ENCODE measurements around the gene SERINC5. TPM values are rescaled to one million over a fixed set of nuclear protein-coding genes. Genes with fewer than 3 reads are reported as not detected.

SERINC5 gene
- total RNA-seq, 1 experiment from 2014 or later = 52.3 TPM

GRCh38 chr5:80174790-80175189, 81.1 kb downstream of the SERINC5 start:
- H3K9me3 ChIP-seq (ENCODE audit: control insufficient read depth, low read depth, low read length) = no peaks in the 10 kb centered on the region
- no peak overlapping the region for H3K27ac ChIP-seq (ENCODE audit: insufficient read length, low read depth, low read length)
- peaks cover 20 to 22% of the 10 kb centered on the region in 2 experiments for H3K4me1 Mint-ChIP-seq
- H2BK15ac ChIP-seq (ENCODE audit: low read depth, low read length) = no peak overlapping the region
- no peak overlapping the region for H4K8ac ChIP-seq (replicated peaks; ENCODE audit: insufficient read length, low read depth, low read length)
- H3K4me3 Mint-ChIP-seq = no peak overlapping the region
- no peak overlapping the region for H2BK12ac ChIP-seq (ENCODE audit: insufficient read length, low read depth, low read length)
- H4K20me1 ChIP-seq (ENCODE audit: control insufficient read depth, insufficient read depth, insufficient read length) = no peaks in the 10 kb centered on the region
- H2AFZ ChIP-seq (ENCODE audit: low read length) = no peak overlapping the region
- H2AK5ac ChIP-seq (ENCODE audit: insufficient read length, low read length) = no peak overlapping the region
- no CpG with 5 or more reads among the region's 5 CpGs for WGBS (ENCODE audit: extremely low coverage, insufficient read length, low lambda C conversion rate)
- no peaks in the 10 kb centered on the region for H3K79me2 ChIP-seq (ENCODE audit: insufficient read depth, low read length)
- no peak overlapping the region for H3K4me2 ChIP-seq (ENCODE audit: insufficient read depth, insufficient read length, low read length)
- H3K23me2 ChIP-seq (ENCODE audit: insufficient read length, low read depth, low read length, poor library complexity, severe bottlenecking) = no peaks in the 10 kb centered on the region
- no peaks in the 10 kb centered on the region for H3K27me3 Mint-ChIP-seq (ENCODE audit: low read depth)
- peaks cover 16 to 53% (median 31%) of the 10 kb centered on the region in 3 experiments; a peak in 6 of 7 replicates for H3K36me3 Mint-ChIP-seq (ENCODE audit: insufficient read depth in 1 of 3, low read depth in 3 of 3)
- peak overlapping the region; percentile 37 to 88 (median 40); a peak in 2 of 7 replicates for H3K27ac Mint-ChIP-seq
- no peak overlapping the region for H4K5ac ChIP-seq (ENCODE audit: insufficient read length, low read depth, low read length)
- H2BK20ac ChIP-seq (ENCODE audit: low read depth, low read length, poor library complexity, severe bottlenecking) = no peak overlapping the region
- H3K23ac ChIP-seq (ENCODE audit: insufficient read length, low read depth, low read length) = no peak overlapping the region
- no peak overlapping the region for H4K91ac ChIP-seq (ENCODE audit: insufficient read length, low read depth, low read length)
- no peak overlapping the region for H3K9ac ChIP-seq (ENCODE audit: extremely low read depth, insufficient read length, low read length)
- no peaks in the 10 kb centered on the region for H3K4me1 ChIP-seq (ENCODE audit: insufficient read depth, low read length)
- no peak overlapping the region for H3K4ac ChIP-seq (ENCODE audit: low read depth, low read length)
- H3K27me3 ChIP-seq (ENCODE audit: insufficient read depth, low read length) = no peaks in the 10 kb centered on the region
- DNase-seq = no peak
- no peak overlapping the region for H3T11ph ChIP-seq (ENCODE audit: low read length)
- no peak overlapping the region for H3K18ac ChIP-seq (ENCODE audit: insufficient read length, low read depth, low read length)
- no peak overlapping the region for H3K14ac ChIP-seq (ENCODE audit: insufficient read depth, low read length)
- H3K79me1 ChIP-seq (ENCODE audit: insufficient read depth, low read depth, low read length, poor library complexity, severe bottlenecking) = no peaks in the 10 kb centered on the region
- no peak overlapping the region for H2BK120ac ChIP-seq (ENCODE audit: low read depth, low read length, poor library complexity, severe bottlenecking)
- H3K56ac ChIP-seq (ENCODE audit: insufficient read length, low read depth, low read length) = no peak overlapping the region
- TF ChIP-seq, protein P1, sequence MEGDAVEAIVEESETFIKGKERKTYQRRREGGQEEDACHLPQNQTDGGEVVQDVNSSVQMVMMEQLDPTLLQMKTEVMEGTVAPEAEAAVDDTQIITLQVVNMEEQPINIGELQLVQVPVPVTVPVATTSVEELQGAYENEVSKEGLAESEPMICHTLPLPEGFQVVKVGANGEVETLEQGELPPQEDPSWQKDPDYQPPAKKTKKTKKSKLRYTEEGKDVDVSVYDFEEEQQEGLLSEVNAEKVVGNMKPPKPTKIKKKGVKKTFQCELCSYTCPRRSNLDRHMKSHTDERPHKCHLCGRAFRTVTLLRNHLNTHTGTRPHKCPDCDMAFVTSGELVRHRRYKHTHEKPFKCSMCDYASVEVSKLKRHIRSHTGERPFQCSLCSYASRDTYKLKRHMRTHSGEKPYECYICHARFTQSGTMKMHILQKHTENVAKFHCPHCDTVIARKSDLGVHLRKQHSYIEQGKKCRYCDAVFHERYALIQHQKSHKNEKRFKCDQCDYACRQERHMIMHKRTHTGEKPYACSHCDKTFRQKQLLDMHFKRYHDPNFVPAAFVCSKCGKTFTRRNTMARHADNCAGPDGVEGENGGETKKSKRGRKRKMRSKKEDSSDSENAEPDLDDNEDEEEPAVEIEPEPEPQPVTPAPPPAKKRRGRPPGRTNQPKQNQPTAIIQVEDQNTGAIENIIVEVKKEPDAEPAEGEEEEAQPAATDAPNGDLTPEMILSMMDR (conservative IDR thresholded peaks at IDR 0.05) = no peak
- H2BK5ac ChIP-seq (ENCODE audit: insufficient read length, low read length) = no peak overlapping the region
- H3K9me3 Mint-ChIP-seq = no peaks in the 10 kb centered on the region

All from H9 (cell line).